Activated T-cell treated with anti-CD3 and anti-CD28 coated beads for 4 hours (primary cell): ENCODE measurements around the gene ZNF92.
"Not testable (repeated sequence)": the region's sequence is repeated elsewhere in the genome, so short reads cannot be mapped to it uniquely, and the experiment has no call there.

Experiments
- DNase-seq: peaks from one replicate; pipeline ENCODE4 v3.0.0-alpha.2; 2020

ZNF92 gene

DNA sequence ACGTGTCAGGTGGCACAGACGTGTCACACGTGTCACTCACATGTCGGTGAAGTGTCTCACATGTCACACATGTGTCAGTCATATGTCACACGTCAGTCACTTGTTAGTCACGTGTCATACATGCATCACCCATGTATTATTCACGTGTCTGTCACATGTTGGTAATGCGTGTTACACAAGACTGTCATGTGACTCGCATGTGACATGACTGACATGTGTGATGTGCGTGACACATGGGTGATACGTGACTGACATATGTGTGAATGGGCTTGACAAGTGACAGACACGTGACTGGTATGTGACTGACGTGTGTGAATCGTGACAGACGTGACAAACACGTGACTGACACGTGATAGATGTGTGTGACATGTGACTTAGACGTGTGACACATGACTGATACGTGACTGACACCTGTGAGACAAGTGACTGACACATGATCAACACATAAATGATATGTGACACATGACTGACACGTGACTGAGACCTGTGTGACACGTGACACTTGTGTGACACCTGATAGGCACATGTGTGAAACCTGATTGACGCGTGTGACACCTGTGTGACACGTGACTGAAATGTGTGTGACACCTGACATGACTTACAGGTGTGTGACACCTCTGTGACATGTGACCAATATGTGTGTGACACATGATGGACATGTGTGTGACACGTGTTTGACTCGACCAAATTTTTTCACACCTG is 56.1 kb downstream of the ZNF92 start:
- DNase-seq: no peak

DNA sequence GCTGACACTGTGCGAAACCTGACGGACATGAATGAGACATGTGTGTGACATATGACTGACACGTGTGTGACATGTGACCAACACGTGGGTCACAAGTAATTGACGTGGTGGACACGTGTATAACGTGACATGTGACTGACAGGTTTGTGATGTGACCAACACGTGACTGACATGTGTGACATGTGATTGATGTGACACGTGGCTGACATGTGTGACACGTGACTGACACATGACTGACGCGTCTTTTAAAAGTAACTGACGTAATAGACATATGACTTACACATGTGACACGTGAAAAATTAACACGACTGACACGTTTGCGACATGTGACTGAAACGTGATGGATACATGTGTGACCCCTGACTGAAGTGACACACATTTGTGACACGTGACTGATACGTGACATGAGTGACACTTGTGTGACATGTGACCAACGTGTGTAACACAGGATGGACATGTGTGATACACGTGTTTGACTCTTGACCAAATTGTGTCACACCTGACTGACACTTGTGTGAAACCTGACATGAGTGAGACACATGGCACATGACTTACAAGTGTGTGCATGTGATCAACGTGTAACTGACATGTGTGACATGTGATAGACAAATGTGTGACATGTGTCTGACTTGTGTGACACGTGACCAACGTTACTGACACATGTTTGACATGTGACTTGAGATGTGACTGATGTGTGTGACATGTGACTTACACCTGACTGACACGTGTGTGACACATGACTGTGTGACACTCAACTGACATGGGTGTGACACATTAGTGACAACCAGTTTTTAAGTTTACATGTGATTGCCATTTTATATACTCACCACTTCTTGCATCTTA is 56.9 kb downstream of the ZNF92 start:
- DNase-seq: no peak

DNA sequence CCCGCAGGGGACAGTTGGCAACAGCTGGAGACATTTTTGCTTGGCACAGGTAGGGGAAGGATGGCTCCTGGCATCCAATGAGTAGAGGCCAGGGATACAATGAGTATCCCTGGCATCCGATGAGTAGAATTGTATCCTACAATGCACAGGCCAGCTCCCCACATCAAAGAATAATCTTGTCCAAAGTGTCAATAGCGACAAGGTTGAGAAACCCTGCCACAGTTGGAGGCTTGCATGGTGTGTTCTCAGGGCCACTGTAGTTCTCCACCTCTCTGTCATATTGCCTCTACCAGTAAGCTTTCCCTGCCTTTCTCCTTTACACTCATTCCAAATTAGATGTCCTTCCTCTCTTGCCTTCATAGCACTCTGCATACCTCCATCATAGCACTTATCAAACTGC is 60.7 kb downstream of the ZNF92 start:
- DNase-seq: no peak

GRCh38 chr7:65436163-65436562 is 62.5 kb downstream of the ZNF92 start:
- no peak for DNase-seq

DNA sequence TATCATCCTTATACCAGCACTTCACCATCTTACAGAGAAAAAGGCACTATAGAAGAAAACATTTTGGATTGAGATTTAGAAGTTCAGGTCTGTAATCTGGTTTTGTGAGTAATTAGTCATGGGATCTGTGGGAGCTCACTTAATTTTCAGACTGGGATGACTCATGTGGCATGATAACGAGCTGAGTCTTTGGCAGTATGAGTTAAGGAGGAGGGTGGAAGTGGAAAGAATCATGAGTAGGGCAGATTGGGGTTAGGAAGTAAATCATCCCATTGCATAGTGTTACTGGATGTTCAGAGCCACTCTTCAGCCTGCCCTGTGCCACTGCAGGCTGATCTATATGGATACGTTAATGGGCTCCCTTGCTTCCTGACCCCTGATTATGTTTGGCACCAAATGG is 64.9 kb downstream of the ZNF92 start:
- DNase-seq: no peak

GRCh38 chr7:65441010-65441409 is 67.4 kb downstream of the ZNF92 start:
- no peak for DNase-seq

GRCh38 chr7:65444205-65444842 is 70.7 kb downstream of the ZNF92 start:
- no peak for DNase-seq

DNA sequence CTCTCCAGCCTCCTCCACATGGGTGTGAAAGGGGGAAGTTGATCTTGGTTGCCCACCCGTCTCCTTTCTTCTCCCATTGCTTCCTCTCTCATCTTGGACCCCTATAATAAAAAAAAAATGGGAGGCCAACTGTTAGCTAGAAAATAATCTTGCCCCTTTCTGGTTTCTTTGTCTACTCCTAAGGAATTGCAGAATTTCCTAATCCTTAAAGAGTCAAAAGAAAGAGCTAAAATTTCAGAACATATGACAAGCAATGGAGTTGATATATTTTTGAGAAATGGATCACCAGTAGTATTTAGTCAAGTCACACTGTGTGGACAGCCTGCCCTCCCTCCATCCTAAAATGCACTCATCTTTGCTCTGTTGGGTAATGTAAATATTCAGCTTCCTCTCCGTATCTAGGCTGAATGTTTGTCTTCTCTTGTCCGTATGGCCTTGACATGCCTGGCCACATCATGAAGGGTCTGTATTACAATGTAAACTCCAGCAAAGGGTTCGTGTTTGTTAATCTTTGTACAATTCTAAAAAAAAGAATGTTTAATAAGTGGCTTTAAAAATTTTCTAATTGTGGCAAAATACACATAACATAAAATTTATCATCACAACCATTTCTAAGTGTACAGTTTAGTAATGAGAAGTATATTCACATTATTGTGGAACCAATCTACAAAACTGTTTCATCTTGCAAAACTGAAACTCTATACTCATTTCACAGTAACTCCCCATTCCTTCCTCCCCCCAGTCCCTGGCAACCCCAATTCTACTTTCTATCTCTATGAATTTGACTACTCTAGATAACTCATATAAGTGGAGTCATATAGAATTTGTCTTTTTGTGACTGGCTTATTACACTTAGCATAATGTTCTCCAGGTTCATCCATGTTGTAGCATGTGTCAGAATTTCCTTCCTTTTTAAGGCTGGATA is 71.5 kb downstream of the ZNF92 start:
- DNase-seq: no peak

- not testable (repeated sequence) for DNase-seq
Observed at GRCh38 chr7:65447041-65447440, 73.4 kb downstream of the ZNF92 start.

DNA sequence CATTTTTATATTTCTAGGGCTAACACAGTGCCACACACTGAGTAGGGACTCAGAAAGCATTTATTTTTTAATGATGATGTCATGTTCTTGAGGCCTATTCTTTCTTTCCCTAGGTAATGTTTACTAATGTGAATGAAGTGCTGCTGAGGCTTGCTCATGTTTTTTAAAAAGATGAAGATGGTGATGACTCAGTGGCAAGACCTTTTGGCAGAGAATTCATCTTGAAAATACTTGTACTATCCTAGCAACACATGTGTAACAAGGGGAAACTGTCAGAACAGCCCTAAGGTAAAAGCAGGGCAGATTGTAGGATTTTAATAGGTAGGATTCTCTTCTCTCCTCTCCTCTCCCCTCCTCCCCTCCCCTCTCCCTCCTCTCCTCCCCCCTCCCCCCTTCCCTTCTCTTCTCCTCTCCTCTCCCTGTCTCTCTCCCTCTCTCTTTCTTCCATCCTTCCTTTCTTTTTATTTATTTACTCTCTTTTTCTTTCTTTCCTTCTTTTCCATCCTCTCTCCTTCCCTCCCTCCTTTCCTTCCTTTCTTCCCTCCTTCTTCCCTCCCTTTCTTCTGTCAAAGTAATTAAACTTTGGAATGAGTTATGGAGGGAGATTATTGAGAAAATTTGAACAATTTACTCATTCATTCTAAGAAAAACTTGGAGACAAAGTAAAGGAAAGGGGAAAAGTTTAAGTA is 75.3 kb downstream of the ZNF92 start:
- DNase-seq: no peak

GRCh38 chr7:65449505-65449852 is 75.8 kb downstream of the ZNF92 start:
- no peak for DNase-seq
